ENCODE data around the gene RAB44.

- TF ChIP-seq CTCF (IDR thresholded peaks at IDR 0.05) (no peak), POLR2A (IDR thresholded peaks at IDR 0.05) (no peak)
These were observed 4.5 kb upstream of the RAB44 start for GRCh38 chr6:36692861-36693702.

Measured in lower leg skin (tissue), 3 donors.